GM12878 (cell line): Measurements from ENCODE around the gene TMEM94. TPM values are rescaled to one million over a fixed set of nuclear protein-coding genes. Genes with fewer than 3 reads are reported as not detected.
A peak's percentile ranks its signal among the peaks of the same experiment; 100 is the strongest.

Experiments
- ATAC-seq: fragments of 200-7000 bp; cut with Tn5 transposase; 3 replicates; pipeline ENCODE4 v1.9.1; 2020; ENCODE audit warnings: mild to moderate bottlenecking, moderate library complexity
- BruUV-seq: library from RNA; stranded (reverse); fragments of 400-500 nt; replicated peaks from 2 replicates; lab custom pipeline; 2021; lab: Mats Ljungman, UMichigan
- CTCF ChIA-PET: fragments of 300-600 bp; sonication (Branson Sonifier 250); formaldehyde crosslinking; extraction: SDS; loops from one replicate; lab custom pipeline; 2021; ENCODE audit warnings: inconsistent platforms; lab: Yijun Ruan, JAX
- POLR2A ChIA-PET: fragments of 350-600 bp; formaldehyde crosslinking; extraction: SDS; loops from one replicate; lab custom pipeline; 2021; ENCODE audit warnings: inconsistent platforms; lab: Charles Lee
- RAD21 ChIA-PET: fragments of 300-600 bp; sonication (Branson Sonifier 250); formaldehyde crosslinking; loops from one replicate; lab custom pipeline; 2023; ENCODE audit warnings: antibody characterized with exemption; ENCODE audit not compliant: unreplicated experiment; lab: Charles Lee
- SMC1A ChIA-PET: fragments of 300-600 bp; sonication (Branson Sonifier 250); formaldehyde crosslinking; loops from one replicate; lab custom pipeline; 2023; ENCODE audit not compliant: unreplicated experiment, uncharacterized antibody; lab: Charles Lee
- DNase-seq: peaks from one replicate; pipeline ENCODE4 v3.0.0-alpha.2; 2011; ENCODE audit warnings: low read depth, low spot score
- FAIRE-seq: peaks from 3 replicates; lab custom pipeline; 2011; peaks lifted over from hg19 to GRCh38; lab: Jason Lieb, UNC
- H2AFZ ChIP-seq: 2 replicates; pipeline ENCODE4 v1.6.0; 2011; ENCODE audit warnings: low read depth, low read length, control low read depth; ENCODE audit not compliant: control insufficient read depth
- H3K27ac ChIP-seq: 2 replicates; pipeline ENCODE4 v1.5.1; 2011; ENCODE audit warnings: control low read depth; ENCODE audit not compliant: control insufficient read depth, insufficient read depth
- H3K27me3 ChIP-seq, 2 experiments: replicated peaks in 1 of 2; 2 replicates each; pipeline versions ENCODE4 v1.6.0 to v1.6.1; 2011; ENCODE audit warnings: low read length in 1 of 2; ENCODE audit not compliant: control insufficient read depth in 2 of 2, insufficient read depth in 2 of 2
- H3K36me3 ChIP-seq, 2 experiments: 2 replicates each; pipeline ENCODE4 v1.5.1; 2011; ENCODE audit warnings: low read length in 1 of 2; ENCODE audit not compliant: control insufficient read depth in 2 of 2, insufficient read depth in 2 of 2
- H3K4me1 ChIP-seq: 2 replicates; pipeline ENCODE4 v1.6.1; 2011; ENCODE audit warnings: mild to moderate bottlenecking, low read length, moderate library complexity, mixed read lengths; ENCODE audit not compliant: control insufficient read depth, insufficient read depth
- H3K4me2 ChIP-seq: 2 replicates; pipeline ENCODE4 v1.6.0; 2011; ENCODE audit warnings: control low read depth; ENCODE audit not compliant: control insufficient read depth, insufficient read depth
- H3K4me3 ChIP-seq: fragments of 200-600 bp; sonication (generic); 2 replicates; pipeline ENCODE4 v1.5.1; 2016
- H3K79me2 ChIP-seq: 2 replicates; pipeline ENCODE4 v1.6.0; 2011; ENCODE audit warnings: low read length; ENCODE audit not compliant: control insufficient read depth, insufficient read depth
- H3K9ac ChIP-seq: 2 replicates; pipeline ENCODE4 v1.8.0; 2011; ENCODE audit warnings: low read length, control low read depth, mixed read lengths; ENCODE audit not compliant: control insufficient read depth, insufficient read depth
- H3K9me3 ChIP-seq: replicated peaks from 3 replicates; pipeline ENCODE4 v1.5.1; 2011; ENCODE audit warnings: mild to moderate bottlenecking, low read length; ENCODE audit not compliant: control insufficient read depth, insufficient read depth
- H4K20me1 ChIP-seq: 2 replicates; pipeline ENCODE4 v1.6.0; 2011; ENCODE audit not compliant: control insufficient read depth, insufficient read depth
- EGR1 ChIP-seq, 2 experiments: IDR thresholded peaks; 1 replicate in 1 of 2; 2 replicates in 1 of 2; pipeline ENCODE4 v1.6.1; 2011 to 2012; ENCODE audit warnings: low read depth in 2 of 2, low read length in 2 of 2, borderline replicate concordance in 1 of 2, mild to moderate bottlenecking in 1 of 2, moderate library complexity in 1 of 2
- EP300 ChIP-seq, 2 experiments: fragments of 150-350 bp in 1 of 2; IDR thresholded peaks; 2 replicates each; pipeline ENCODE4 v1.6.1; 2011 to 2012; ENCODE audit warnings: low read depth in 2 of 2, low read length in 2 of 2, borderline replicate concordance in 1 of 2, improper control_type of control experiment in 1 of 2, inconsistent platforms in 1 of 2; ENCODE audit not compliant: control insufficient read depth in 1 of 2
- MTA2 ChIP-seq: fragments of 450-650 bp; IDR thresholded peaks from 2 replicates; pipeline ENCODE4 v1.6.1; 2016; ENCODE audit warnings: low read depth, mild to moderate bottlenecking, moderate library complexity
- SMC3 ChIP-seq: IDR thresholded peaks from 2 replicates; pipeline ENCODE4 v1.6.1; 2011; ENCODE audit warnings: low read length, improper control_type of control experiment, borderline replicate concordance
- SPI1 ChIP-seq: IDR thresholded peaks from 2 replicates; pipeline ENCODE4 v1.6.1; 2011; ENCODE audit warnings: low read depth, mild to moderate bottlenecking, low read length, moderate library complexity, borderline replicate concordance; ENCODE audit not compliant: insufficient read depth
- SRF ChIP-seq, 2 experiments: IDR thresholded peaks; 2 replicates each; pipeline ENCODE4 v1.6.1; 2011; ENCODE audit warnings: low read depth in 2 of 2, low read length in 2 of 2, mild to moderate bottlenecking in 1 of 2, moderate library complexity in 1 of 2
- TCF3 ChIP-seq: IDR thresholded peaks from 2 replicates; pipeline ENCODE4 v1.6.1; 2012; ENCODE audit warnings: low read depth, mild to moderate bottlenecking, low read length, borderline replicate concordance; ENCODE audit not compliant: insufficient read depth
- YBX1 ChIP-seq: fragments of 450-650 bp; IDR thresholded peaks from 2 replicates; pipeline ENCODE4 v1.6.1; 2016; ENCODE audit warnings: antibody characterized with exemption
- ZZZ3 ChIP-seq: IDR thresholded peaks from 2 replicates; pipeline ENCODE4 v1.6.1; 2011; ENCODE audit warnings: low read depth; ENCODE audit not compliant: control insufficient read depth, insufficient read length
- WGBS: methylation state at CpG from one replicate; pipeline ENCODE4 v1.1.6; 2016; ENCODE audit warnings: low lambda C conversion rate; ENCODE audit not compliant: insufficient replicate concordance, insufficient coverage; ENCODE audit errors: missing lambda C conversion rate; 5-methylcytosine and 5-hydroxymethylcytosine counted together
- in situ Hi-C: fragments of 300-500 bp; cut with MboI; formaldehyde crosslinking; loops from 9 replicates; pipeline ENCODE4 v1.14.3; 2018; ENCODE audit warnings: mixed read lengths
- intact Hi-C: fragments of 100-400 bp; cut with micrococcal nuclease; formaldehyde crosslinking; loops from one replicate; pipeline ENCODE4 v1.14.2; 2022; ENCODE audit not compliant: unreplicated experiment
- polyA plus RNA-seq, 11 experiments: library from polyadenylated mRNA; depleted of rRNA in 4 of 11; unstranded in 6 of 11; stranded (reverse) in 5 of 11; fragments of >200 nt; fragmentation: Nextera tagmentation in 4 of 11; fragmentation: Illumina TruSeq in 1 of 11; extraction: Ambion mirVana in 4 of 11; extraction: Trizol in 1 of 11; gene quantifications; 1 replicate in 1 of 11; 2 replicates in 10 of 11; pipeline versions ENCODE4 v1.2.1 to v1.2.3, GENCODE V29; 2011 to 2016; ENCODE audit warnings: inconsistent platforms in 2 of 11, missing spikeins in 2 of 11, low read depth in 1 of 11
- total RNA-seq, 4 experiments: library from RNA; depleted of rRNA in 3 of 4; stranded (reverse); fragments of >200 nt in 3 of 4; fragmentation: Illumina TruSeq in 1 of 4; extraction: Trizol in 1 of 4; gene quantifications; 2 replicates each; pipeline versions ENCODE4 v1.2.1 to v1.2.3, GENCODE V29; 2013 to 2021
- TF ChIP-seq, protein P1 (sequence below), 3 experiments: IDR thresholded peaks in 2 of 3; conservative IDR thresholded peaks in 1 of 3; 2 replicates each; pipeline ENCODE4 v1.5.1; 2011; ENCODE audit warnings: low read depth in 3 of 3, low read length in 3 of 3, mild to moderate bottlenecking in 3 of 3, control low read depth in 2 of 3, moderate library complexity in 2 of 3, inconsistent platforms in 1 of 3, mixed read lengths in 1 of 3; ENCODE audit not compliant: control insufficient read depth in 2 of 3, insufficient read depth in 1 of 3; ENCODE audit errors: extremely low read depth in 1 of 3
- TF ChIP-seq, protein P2 (sequence below): fragments of 150-350 bp; IDR thresholded peaks from 2 replicates; pipeline ENCODE4 v1.6.1; 2016; ENCODE audit warnings: low read depth, low read length
- TF ChIP-seq, protein P3 (sequence below): fragments of 450-650 bp; IDR thresholded peaks from 2 replicates; pipeline ENCODE4 v1.6.1; 2016; ENCODE audit warnings: mild to moderate bottlenecking

Gene TMEM94
- total and polyA plus RNA-seq, 10 of the 15 experiments (the other 5 are each of a cell fraction or from before 2014, with no cell fraction given), result 0.31 to 70.7 (median 24.4) TPM

DNA sequence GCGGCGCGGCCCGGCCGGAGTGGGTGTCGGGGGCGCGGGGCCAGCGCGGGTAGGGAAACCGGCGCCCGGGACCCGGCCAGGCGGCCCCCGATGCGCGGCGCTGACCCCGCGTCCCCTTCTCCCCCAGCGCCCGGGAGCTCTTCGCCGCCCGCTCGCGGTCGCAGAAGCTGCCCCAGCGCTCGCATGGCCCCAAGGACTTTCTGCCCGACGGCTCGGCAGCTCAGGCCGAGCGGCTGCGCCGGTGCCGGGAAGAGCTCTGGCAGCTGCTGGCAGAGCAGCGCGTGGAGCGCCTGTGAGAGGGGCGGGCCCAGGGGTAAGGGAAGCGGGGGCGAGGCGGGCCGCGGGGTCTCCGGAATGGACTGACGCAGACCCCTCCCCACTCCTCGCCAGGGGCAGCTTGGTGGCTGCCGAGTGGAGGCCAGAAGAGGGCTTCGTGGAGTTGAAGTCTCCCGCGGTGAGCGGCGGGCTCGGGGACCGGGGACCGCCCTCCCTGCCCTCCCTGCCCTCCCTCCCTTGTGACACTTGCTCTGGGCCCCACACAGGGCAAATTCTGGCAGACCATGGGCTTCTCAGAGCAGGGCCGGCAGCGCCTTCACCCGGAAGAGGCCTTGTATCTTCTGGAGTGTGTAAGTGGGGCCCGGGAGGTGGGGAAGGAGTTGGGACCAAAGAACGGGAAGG, 60.3 kb downstream of the TMEM94 start (continued):
- no peak for TF ChIP-seq SMC3
- TF ChIP-seq SRF (IDR thresholded peaks at IDR 0.05; ENCODE audit: low read depth in 2 of 2, low read length in 2 of 2), result no peak
- peak in 1 of 2 experiments; percentile 56; a peak in 1 of 3 replicates for TF ChIP-seq EGR1 (IDR thresholded peaks at IDR 0.05; ENCODE audit: borderline replicate concordance in 1 of 2, low read depth in 2 of 2, low read length in 2 of 2)
- TF ChIP-seq, all 136 proteins: peak for 11

DNA sequence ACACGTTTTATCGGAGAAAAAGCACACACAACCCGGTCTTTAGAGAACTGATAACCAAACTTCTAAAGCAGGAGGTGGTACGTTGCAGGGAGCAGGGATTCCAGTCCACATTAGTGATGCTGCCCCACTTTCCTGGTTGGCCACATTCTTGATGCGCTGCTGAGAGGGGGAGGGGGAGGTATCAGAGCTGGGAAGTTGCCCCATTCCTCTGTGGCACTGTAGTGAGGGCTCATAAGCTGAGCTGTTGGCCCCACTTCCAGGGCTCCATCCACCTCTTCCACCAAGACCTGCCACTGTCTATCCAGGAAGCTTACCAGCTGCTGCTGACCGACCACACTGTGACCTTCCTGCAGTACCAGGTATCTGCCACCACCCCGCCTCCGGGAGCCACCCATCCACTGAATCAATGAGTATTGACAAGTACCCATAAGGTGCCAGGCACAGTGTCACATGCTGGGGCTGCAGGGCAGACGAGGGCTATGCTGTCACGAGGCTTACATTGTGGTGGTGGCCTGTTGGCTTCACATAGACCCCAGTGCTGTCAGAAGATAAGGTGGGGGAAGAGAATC, 60.9 kb downstream of the TMEM94 start:
- ChIA-PET CTCF (interaction anchor here (0.6 to 2.1 kb wide), 14 partner anchors 17 to 246 kb away, joined by 3 to 21 read pairs (median 6); partner anchors contain the start of genes MIF4GD, MYO15B and TMEM94), POLR2A (interaction anchor here (0.7 to 1.4 kb wide), 6 partner anchors 22 to 338 kb away, joined by 3 to 5 read pairs (median 4); partner anchors contain the start of genes MYO15B and WBP2), RAD21 (interaction anchor here (0.6 to 1.8 kb wide), 11 partner anchors 8 to 314 kb away, joined by 3 to 14 read pairs (median 5); partner anchors contain the start of genes LLGL2, MIF4GD, SLC25A19 and TMEM94), SMC1A (interaction anchor here (1.0 to 1.8 kb wide), 5 partner anchors 17 to 228 kb away, joined by 3 to 8 read pairs (median 4); partner anchors contain the start of genes GRB2, SLC25A19 and TMEM94)
- intact Hi-C loops (loop anchor here (2.0 to 10.0 kb wide), 2 partner anchors 71 to 253 kb away; partner anchors contain the start of genes GGA3 and MRPS7), in situ Hi-C loops (no loop called here)
- no peak for DNase-seq
- BruUV-seq, result TSS peak; percentile 60
- Histone ChIP-seq H3K36me3 (peaks cover 0 to 2% of the 10 kb centered on the region in 2 experiments; a peak in 3 of 4 replicates), H3K4me2 (peak overlapping the region; percentile 64), H3K27me3 (no peaks in the 10 kb centered on the region), H3K27ac (peak overlapping the region; percentile 62), H3K79me2 (peaks cover 14% of the 10 kb centered on the region), H3K9me3 (no peaks in the 10 kb centered on the region), H4K20me1 (no peaks in the 10 kb centered on the region), H2AFZ (peak overlapping the region; percentile 80), H3K4me1 (peaks cover 20% of the 10 kb centered on the region), H3K9ac (peak overlapping the region; percentile 78), H3K4me3 (peak overlapping the region; percentile 95)
- ATAC-seq, result peak; percentile 43
- no peak for FAIRE-seq
- 5% methylated on average over 10 of the region's 10 CpGs for WGBS
- TF ChIP-seq MTA2, result no peak
- TF ChIP-seq, protein P1, sequence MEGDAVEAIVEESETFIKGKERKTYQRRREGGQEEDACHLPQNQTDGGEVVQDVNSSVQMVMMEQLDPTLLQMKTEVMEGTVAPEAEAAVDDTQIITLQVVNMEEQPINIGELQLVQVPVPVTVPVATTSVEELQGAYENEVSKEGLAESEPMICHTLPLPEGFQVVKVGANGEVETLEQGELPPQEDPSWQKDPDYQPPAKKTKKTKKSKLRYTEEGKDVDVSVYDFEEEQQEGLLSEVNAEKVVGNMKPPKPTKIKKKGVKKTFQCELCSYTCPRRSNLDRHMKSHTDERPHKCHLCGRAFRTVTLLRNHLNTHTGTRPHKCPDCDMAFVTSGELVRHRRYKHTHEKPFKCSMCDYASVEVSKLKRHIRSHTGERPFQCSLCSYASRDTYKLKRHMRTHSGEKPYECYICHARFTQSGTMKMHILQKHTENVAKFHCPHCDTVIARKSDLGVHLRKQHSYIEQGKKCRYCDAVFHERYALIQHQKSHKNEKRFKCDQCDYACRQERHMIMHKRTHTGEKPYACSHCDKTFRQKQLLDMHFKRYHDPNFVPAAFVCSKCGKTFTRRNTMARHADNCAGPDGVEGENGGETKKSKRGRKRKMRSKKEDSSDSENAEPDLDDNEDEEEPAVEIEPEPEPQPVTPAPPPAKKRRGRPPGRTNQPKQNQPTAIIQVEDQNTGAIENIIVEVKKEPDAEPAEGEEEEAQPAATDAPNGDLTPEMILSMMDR (IDR thresholded peaks at IDR 0.05 in 2 of 3, conservative IDR thresholded peaks at IDR 0.05 in 1 of 3; ENCODE audit: control insufficient read depth in 2 of 3, extremely low read depth in 1 of 3, insufficient read depth in 1 of 3, low read depth in 3 of 3, low read length in 3 of 3), result peak in 2 of 3 experiments; percentile 22 to 31; a peak in 2 of 6 replicates
- no peak for TF ChIP-seq ZZZ3
- TF ChIP-seq YBX1, result no peak
- no peak for TF ChIP-seq EP300 (IDR thresholded peaks at IDR 0.05; ENCODE audit: borderline replicate concordance in 1 of 2, control insufficient read depth in 1 of 2, low read depth in 2 of 2, low read length in 2 of 2)
- TF ChIP-seq, protein P2, sequence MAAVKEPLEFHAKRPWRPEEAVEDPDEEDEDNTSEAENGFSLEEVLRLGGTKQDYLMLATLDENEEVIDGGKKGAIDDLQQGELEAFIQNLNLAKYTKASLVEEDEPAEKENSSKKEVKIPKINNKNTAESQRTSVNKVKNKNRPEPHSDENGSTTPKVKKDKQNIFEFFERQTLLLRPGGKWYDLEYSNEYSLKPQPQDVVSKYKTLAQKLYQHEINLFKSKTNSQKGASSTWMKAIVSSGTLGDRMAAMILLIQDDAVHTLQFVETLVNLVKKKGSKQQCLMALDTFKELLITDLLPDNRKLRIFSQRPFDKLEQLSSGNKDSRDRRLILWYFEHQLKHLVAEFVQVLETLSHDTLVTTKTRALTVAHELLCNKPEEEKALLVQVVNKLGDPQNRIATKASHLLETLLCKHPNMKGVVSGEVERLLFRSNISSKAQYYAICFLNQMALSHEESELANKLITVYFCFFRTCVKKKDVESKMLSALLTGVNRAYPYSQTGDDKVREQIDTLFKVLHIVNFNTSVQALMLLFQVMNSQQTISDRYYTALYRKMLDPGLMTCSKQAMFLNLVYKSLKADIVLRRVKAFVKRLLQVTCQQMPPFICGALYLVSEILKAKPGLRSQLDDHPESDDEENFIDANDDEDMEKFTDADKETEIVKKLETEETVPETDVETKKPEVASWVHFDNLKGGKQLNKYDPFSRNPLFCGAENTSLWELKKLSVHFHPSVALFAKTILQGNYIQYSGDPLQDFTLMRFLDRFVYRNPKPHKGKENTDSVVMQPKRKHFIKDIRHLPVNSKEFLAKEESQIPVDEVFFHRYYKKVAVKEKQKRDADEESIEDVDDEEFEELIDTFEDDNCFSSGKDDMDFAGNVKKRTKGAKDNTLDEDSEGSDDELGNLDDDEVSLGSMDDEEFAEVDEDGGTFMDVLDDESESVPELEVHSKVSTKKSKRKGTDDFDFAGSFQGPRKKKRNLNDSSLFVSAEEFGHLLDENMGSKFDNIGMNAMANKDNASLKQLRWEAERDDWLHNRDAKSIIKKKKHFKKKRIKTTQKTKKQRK, result no peak
- TF ChIP-seq SPI1, result no peak
- TF ChIP-seq TCF3, result 0 out of 2 replicates have a peak, but pooled peaks have one; percentile 42
- TF ChIP-seq, protein P3, sequence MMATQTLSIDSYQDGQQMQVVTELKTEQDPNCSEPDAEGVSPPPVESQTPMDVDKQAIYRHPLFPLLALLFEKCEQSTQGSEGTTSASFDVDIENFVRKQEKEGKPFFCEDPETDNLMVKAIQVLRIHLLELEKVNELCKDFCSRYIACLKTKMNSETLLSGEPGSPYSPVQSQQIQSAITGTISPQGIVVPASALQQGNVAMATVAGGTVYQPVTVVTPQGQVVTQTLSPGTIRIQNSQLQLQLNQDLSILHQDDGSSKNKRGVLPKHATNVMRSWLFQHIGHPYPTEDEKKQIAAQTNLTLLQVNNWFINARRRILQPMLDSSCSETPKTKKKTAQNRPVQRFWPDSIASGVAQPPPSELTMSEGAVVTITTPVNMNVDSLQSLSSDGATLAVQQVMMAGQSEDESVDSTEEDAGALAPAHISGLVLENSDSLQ, result 0 out of 2 replicates have a peak, but pooled peaks have one; percentile 18
